Kasumi-1 (cell line): ENCODE data around the gene GH2.

ENCODE experiments used
- DNase-seq, 2 experiments: peaks; one replicate each; lab custom pipeline; 2025; lab: John Stamatoyannopoulos, UW

The GH2 gene

DNA sequence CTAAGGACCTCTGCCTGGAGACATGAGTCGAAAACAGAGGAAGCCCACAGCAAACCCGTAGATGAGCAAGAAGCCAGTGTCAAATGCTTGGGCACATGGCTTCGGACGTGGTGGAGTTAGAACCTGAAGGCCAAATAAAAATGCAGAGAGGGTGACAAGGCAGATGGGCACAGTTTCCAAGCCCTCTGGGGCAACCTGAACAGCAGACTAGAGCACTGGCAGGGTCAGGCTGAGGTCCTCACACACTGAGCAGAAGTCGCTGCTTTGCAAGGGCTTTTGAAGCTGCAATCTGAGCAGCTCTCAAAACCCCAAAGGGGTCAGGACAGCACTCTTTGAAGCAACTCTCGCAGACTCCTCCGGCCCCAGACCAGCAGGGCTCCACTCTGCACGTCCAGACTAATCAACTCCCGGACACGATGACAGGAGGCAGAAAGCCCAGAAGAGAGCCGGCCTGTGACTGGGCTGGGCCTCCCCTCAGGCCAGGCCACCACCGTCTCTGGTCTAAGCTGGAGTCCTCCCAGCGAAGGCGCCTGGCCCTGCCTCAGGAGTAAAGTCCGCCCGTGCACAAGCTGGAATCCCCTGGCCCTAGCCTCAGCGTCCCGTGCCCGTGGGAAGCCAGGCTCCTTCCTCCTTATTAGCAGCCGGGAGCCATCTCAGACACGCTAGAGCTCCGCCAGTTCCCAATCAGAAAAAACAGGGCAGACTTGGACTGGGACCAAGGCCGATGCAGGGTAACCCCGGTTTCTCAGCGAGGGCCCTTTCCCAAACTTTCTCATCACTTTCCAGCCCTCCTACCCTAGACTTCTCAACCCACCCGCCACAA, 40.2 kb downstream of the GH2 start:
- no peak for DNase-seq

DNA sequence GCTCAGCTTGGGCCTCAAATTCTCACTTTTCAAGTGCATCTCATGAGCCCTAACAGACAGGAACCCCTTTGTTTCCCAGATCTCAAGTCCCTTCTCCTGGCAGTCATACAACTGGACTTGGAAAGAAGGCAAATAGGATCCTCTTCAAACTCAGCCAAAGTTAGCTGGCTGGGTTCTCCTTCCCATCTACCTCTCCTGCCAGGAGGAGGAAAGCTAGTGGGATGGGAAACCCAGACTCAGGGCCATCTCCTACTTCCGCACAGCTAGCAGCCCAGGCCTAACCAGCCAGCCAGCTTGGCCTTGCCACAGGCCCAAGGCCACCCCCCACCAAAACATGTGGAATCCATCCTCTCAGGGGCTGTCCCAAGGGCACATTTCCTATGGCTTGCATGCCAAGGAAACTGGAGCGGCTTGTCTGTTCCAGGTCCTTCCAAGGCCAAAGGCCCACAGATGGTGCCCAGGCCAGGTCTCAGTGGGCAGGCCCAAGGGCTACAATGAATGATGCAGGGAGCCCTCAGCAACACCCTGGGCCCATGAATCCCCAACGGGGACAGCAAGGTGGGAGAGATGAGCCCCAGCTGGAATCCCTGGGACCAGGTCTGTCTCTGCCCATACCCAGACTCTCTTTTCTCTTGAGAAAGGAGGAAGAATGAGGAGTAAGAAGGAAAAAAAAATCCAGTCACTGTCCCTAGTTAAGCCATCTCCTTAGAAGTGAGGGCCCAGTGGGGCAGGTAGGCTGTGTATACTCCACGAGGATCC, 41.0 kb downstream of the GH2 start:
- DNase-seq = no peak

DNA sequence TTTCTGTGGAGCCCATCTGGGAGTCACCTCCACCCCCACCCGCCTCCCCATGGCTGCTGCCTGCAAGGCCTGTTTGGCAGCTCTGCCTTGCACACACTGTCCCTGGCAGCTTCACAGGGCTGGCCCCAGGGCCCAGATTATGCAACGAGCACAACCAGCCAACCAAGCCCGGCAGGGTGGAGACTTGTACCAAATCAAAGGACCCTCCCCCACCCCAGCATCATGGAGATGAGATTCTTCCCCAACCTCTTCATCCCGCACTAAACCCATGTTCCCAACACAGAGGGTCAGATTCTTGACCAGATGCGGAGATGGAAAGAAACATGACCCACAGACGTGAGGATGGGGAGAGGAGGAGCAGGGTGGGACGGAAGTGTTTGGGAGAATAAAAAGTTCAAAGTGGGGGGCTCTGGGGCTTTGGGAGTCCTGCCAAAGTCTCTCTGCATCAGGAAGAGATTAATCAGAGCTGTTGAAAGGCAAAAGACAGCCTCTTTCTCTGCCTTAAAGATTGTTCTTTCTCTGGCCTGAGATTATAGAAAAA, 43.0 kb downstream of the GH2 start:
- DNase-seq = no peak

DNA sequence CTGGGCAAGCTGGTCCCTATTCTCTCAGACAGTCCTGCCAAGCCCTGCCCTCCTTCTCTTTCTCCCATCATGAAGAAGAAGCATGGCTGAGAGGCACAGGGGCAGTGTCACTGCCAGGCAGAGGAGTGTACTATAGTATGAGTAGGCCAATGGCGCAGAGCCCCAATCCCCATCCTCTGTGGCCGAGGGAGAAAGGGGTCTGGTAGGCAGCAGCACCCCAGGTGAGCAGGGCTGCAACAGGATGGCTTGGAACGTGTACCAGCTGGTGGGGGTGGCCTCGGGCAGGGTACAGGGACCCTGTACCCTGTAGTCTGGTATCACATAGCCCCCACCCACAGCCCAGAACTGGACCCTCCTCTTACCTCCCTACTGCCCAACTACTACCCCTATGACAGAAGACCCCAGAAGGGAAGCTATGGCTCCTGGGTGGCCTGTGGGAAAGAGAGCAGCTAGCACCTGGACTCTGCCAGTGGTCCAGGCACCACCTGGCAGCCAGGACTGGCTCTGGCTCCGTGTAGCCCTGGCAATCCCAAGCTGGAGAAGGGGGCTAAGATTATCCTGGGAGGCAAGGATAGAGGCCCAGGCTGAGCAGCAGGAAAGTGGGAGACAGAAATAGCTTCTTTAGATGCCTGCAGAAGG, 43.7 kb downstream of the GH2 start:
- DNase-seq = no peak

GRCh38 chr17:63837480-63837879, 44.3 kb downstream of the GH2 start:
- no peak for DNase-seq

GRCh38 chr17:63836811-63837210, 44.9 kb downstream of the GH2 start:
- DNase-seq = no peak

GRCh38 chr17:63835167-63835720, 46.5 kb downstream of the GH2 start:
- DNase-seq = no peak

DNA sequence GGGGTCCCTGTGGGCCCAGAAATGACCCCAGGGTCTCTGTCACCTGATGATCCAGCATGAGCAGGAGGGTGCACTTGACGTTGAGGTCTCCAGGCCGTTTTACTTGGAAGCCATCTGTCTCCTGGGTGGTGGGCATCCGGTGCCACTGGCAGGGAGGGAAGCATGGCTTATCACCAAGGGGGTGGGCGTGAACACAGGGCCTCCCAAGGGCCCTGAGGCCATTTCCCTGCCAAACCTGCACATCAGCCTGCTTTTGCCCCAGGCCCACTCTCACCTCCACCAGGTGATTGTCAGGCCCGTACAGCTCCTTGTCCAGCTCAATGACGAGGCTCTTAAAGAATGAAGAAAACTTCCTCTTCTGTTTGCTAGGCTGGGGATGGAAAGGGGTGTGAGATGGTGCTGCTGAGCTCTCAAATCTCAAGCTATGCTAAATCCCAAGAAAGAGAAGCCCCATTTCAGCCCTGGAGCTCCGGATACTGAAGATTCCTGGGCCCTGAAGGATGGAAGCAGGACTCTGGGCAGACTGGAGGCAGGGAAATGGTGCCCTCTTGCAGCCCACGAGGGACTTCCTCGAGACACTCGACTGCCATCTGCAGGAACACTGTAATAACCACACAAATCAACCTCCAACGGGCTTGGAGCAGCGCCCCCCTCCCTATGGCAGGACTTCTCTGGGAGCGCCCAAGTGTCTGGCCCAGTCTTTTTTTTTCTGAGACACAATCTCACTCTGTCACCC, 47.1 kb downstream of the GH2 start:
- DNase-seq = peak; percentile 96 to 97

GRCh38 chr17:63833741-63834373, 47.9 kb downstream of the GH2 start:
- DNase-seq = no peak

DNA sequence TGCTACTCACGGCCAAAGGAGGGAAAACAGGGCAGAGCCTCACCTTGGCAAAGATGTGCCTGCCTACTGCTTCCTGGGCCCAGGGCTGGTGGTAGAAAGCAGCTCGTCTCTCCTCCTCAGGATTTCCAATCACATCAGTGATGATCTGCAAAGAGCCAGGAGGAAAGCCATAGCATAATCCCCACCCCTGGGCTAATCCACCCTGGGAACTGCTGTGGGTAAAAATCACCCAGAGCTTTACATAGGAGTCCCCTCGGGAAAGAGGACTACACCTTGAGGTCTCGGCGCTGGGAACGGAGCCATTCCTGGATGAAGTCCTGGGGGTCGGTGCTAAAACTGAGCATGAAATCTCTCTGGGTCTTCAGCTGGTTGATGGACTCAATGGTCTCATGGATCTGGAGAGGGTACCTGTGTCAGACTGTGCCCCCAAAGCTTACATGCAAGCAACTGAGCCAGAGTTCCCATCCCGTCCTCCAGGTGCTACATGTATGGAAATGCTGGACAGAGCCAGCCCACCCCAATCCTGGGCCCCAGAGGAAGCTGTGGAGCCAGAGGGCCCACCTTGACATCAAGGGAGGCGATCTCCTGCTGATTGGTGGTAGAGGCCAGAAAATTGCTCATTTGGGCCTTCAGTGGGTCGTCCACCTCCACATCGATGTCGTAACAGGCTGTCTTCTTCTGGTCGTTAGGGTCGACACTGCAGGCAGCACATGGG, 48.6 kb downstream of the GH2 start:
- DNase-seq = no peak

DNA sequence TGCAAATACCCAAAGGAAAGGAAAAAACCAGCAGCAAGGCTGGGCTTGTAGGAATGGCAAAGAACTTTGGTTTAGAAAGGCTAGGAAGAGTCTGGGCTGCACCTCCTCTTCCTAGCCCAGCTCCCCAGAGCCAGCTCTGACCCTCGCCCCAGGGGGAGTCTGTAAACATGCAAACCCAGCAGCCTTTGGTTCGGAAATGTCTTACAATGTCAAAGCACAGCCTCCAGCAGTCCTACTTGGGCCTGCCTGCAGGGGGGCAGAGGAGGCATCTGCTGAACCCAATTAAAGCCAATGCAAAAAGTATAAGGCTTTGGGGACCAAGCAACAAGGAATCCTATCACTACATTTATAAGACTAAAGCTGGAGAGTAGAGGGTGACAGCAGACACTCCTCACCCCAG, 49.3 kb downstream of the GH2 start:
- peak; percentile 42 to 55 for DNase-seq

DNA sequence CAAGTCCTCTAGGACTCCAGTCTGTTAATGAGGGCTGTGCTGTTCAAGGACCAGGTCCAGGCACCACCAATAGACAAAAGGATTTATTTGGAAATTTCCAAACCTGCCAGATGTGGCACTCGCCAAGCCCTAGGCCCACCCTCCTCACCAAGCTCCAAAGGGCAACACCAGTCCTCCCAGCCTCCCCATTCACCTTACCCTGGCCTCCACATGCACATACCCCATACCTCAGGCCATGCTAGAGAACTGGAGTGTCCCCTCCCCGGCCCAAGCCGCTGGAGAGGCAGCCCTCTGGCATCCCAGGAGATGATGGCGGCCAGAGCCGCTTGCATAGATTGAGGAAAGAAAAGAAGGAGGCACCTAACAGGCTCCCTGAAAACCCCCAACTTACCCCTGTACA, 49.7 kb downstream of the GH2 start:
- no peak for DNase-seq

- DNase-seq = no peak
Measured at GRCh38 chr17:63831505-63831904, 50.2 kb downstream of the GH2 start.

DNA sequence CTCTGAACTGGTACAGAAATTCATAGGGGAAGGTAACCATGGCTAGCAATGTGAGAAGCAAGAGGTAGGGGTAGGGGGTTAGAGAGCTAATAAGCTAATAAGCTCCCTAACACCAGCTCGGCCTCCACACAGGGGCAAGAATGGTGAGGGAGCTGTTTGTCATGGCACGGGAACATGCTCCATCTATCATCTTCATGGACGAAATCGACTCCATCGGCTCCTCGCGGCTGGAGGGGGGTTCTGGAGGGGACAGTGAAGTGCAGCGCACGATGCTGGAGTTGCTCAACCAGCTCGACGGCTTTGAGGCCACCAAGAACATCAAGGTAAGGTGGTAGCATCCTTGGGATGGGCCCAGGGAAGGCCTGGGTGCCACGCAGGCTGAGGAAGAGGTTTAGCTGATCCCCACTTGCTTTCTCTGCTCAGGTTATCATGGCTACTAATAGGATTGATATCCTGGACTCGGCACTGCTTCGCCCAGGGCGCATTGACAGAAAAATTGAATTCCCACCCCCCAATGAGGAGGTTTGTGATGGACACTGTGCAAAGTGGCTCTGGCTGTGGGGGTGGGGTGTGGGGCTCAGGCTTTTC, 50.7 kb downstream of the GH2 start:
- no peak for DNase-seq

- no peak for DNase-seq
Measured at GRCh38 chr17:63830278-63830677, 51.5 kb downstream of the GH2 start.
